Small intestine (tissue), 7 donors: ENCODE results near the gene SLC6A8. TPM values are rescaled to one million over a fixed set of nuclear protein-coding genes. Genes with fewer than 3 reads are reported as not detected.

Experiments used
- DNase-seq, 2 donors: peaks; one replicate each; pipeline versions ENCODE4 v3.0.0 to v3.0.0-alpha.2; 2013
- FAIRE-seq: peaks from 2 replicates; lab custom pipeline; 2012; peaks lifted over from hg19 to GRCh38; lab: Jason Lieb, UNC
- H3K27ac ChIP-seq, 3 donors: one replicate each; pipeline ENCODE4 v1.5.1; 2013; ENCODE audit warnings: low read length in 2 of 3, mild to moderate bottlenecking in 2 of 3, control low read depth in 1 of 3, inconsistent platforms in 1 of 3, low read depth in 1 of 3, moderate library complexity in 1 of 3
- H3K27me3 ChIP-seq, 3 donors: one replicate each; pipeline ENCODE4 v1.6.1; 2013; ENCODE audit warnings: low read length in 3 of 3, inconsistent platforms in 1 of 3; ENCODE audit not compliant: control insufficient read depth in 3 of 3, insufficient read depth in 3 of 3
- H3K36me3 ChIP-seq, 3 donors: one replicate each; pipeline ENCODE4 v1.6.1; 2013; ENCODE audit warnings: low read length in 3 of 3, inconsistent platforms in 1 of 3, low read depth in 1 of 3, mild to moderate bottlenecking in 1 of 3, moderate library complexity in 1 of 3; ENCODE audit not compliant: control insufficient read depth in 3 of 3, insufficient read depth in 2 of 3
- H3K4me1 ChIP-seq, 3 donors: one replicate each; pipeline ENCODE4 v1.6.1; 2013; ENCODE audit warnings: low read length in 2 of 3, inconsistent platforms in 1 of 3, low read depth in 1 of 3, mild to moderate bottlenecking in 1 of 3, moderate library complexity in 1 of 3; ENCODE audit not compliant: control insufficient read depth in 3 of 3, insufficient read depth in 2 of 3
- H3K4me3 ChIP-seq, 3 donors: one replicate each; pipeline ENCODE4 v1.5.1; 2013; ENCODE audit warnings: low read length in 3 of 3, control low read depth in 1 of 3, inconsistent platforms in 1 of 3, low read depth in 1 of 3, mild to moderate bottlenecking in 1 of 3, moderate library complexity in 1 of 3
- H3K9me3 ChIP-seq, 2 donors: one replicate each; pipeline ENCODE4 v1.6.1; 2013; ENCODE audit warnings: low read depth in 1 of 2, low read length in 1 of 2; ENCODE audit not compliant: control insufficient read depth in 2 of 2, insufficient read depth in 1 of 2
- WGBS, 3 donors: extraction: QIAGEN DNeasy Blood & Tissue Kit; methylation state at CpG; one replicate each; pipeline ENCODE4 v1.1.7; 2013; 5-methylcytosine and 5-hydroxymethylcytosine counted together
- polyA plus RNA-seq, 4 donors: library from polyadenylated mRNA; stranded (reverse) in 3 of 4; unstranded in 1 of 4; fragments of 200-250 nt in 3 of 4; fragments of 120-200 nt in 1 of 4; gene quantifications; one replicate each; pipeline versions ENCODE4 v1.2.1 to v1.2.3, GENCODE V29; 2013
- donor health status: healthy with polysubstance abuse.
- donor health status: control.
- donor health status: control.
- donor health status: Bipolar disorder and iron deficiency.
- donor health status: healthy.

The SLC6A8 gene
- polyA plus RNA-seq, 4 donors, result 34.0 to 140 (median 59.2) TPM

DNA sequence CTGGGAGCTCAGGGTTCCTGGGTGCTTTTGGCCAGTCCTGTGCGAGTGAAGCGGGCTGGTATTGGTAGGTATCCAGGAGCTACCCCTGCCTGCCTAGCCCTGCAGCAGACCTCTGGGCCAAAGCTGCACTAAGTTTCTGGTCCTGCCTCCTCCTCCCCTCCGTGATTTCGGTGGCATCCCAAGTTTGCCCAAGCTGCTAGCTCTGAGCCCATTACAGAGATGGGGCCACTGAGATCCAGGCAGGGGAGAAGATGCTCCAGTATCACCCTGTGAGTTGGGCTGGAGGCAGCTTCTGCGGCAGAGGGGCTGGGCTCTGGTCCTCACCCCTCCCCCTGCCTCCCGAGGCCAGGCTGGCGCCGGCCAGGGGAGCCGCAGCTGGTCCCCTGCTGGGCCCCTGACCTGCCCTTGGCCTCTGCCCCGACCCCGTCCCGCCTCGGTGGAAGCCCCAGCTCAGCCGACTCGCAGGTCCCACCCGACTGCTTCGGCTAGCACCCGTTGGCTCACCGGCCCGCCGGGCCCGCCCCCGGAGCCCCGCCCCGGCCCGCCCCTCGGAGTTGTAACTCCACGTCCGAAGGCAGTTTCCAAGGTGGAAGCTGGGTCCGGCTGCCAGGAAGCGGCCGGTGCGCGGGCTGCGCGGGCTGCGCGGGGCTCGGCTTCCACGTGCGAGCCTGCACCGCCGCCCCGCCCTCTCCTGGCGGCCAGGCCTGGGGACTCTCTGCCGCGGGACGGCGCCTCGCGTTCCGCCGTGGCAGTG, 40.9 kb upstream of the SLC6A8 start, which contains the start of gene DUSP9:
Gene DUSP9, plus strand, starts transcription at position 584 of the 754 bp plus-strand sequence. CDS start 751 bp downstream, outside the sequence.
- Histone ChIP-seq H3K27me3 (peaks cover 15 to 57% (median 23%) of the 10 kb centered on the region in 3 donors), H3K36me3 (no peaks in the 10 kb centered on the region), H3K4me1 (no peaks in the 10 kb centered on the region), H3K4me3 (peak within 1 kb of the TSS in 1 of 3 donors; percentile 26), H3K27ac (no peak within 1 kb of the TSS), H3K9me3 (no peaks in the 10 kb centered on the region)
- FAIRE-seq (no peak), DNase-seq (peak; percentile 18 to 66)
- 2 to 29% (median 3%) methylated on average over 30 to 53 of the region's 53 CpGs for WGBS, 3 donors

DNA sequence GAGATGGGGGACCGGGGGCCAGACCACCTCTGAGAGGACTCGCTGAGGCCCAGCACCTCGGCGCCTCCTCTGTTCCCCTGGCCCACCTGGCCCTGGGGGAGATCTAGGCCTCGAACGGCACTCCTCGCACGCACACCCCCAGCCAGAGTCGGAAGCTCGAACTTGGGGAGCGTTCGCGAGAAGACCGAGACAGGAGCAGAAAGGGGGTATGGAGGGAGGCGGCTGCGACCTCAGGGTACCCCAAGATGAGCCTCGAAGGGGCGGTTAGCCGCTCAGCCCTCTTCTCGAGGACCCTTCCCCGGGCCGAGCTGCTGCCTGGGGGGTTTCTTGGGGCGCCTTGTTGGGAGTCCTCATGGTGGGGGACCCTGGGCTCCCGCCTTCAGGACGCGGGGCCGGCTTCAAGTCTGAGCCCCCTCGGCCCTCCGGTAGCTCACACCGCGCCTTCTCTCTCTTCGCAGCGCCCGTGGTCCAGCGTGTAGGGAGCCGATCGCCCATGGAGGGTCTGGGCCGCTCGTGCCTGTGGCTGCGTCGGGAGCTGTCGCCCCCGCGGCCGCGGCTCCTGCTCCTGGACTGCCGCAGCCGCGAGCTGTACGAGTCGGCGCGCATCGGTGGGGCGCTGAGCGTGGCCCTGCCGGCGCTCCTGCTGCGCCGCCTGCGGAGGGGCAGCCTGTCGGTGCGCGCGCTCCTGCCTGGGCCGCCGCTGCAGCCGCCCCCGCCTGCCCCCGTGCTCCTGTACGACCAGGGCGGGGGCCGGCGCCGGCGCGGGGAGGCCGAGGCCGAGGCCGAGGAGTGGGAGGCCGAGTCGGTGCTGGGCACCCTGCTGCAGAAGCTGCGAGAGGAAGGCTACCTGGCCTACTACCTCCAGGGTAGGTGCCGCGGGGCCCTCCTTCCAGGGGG, 40.0 kb upstream of the SLC6A8 start:
- peak overlapping the region in 1 of 3 donors; percentile 26 for H3K4me3 ChIP-seq
- H3K27me3 ChIP-seq, result peaks cover 13 to 53% (median 23%) of the 10 kb centered on the region in 3 donors
- WGBS, 3 donors, result 7 to 45% (median 16%) methylated on average over 20 to 85 of the region's 85 CpGs

DNA sequence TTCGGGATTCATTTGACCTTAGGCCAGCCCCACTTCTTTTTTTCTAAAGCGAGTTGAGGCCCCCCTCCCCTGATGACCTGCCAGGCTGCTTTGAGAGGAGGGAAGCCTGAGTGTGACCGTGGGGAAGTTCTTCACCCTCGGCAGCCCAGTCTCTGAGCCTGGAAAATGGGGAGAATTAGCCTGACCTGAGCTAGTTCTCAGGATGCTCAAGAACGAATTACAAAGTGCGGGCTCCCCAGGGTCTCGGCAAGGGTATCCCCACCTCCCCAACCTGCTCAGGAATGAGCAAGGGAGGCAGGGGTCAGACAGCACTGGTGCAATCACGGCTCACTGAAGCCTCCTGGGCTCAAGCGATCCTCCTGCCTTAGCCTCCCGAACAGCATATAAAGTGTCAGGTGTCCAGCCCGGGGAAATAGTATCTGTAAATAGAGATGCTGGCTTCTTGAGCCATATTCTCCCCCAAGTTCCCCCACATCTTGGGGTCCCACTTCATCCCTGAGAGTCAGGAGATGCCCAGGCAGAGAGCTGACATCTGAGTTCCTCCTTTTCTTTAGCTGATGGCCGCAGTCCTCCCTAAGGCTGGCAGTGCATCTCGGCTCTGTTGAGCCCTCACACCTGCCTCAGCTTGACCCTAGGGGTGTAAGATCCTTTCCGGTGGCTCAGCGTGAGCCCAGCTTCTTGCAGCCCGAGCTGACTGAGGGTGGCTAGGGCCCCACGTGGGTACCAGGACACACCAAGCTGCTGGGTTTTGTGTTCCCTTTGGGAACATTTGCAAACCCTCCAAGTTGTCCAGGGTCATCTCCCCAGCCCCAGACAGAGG, 39.2 kb upstream of the SLC6A8 start:
- no peak overlapping the region for H3K4me3 ChIP-seq
- peaks cover 13 to 44% (median 20%) of the 10 kb centered on the region in 3 donors for H3K27me3 ChIP-seq
- H3K9me3 ChIP-seq, result no peaks in the 10 kb centered on the region
- FAIRE-seq (no peak), DNase-seq (no peak)
- no peaks in the 10 kb centered on the region for H3K36me3 ChIP-seq
- 75 to 78% (median 76%) methylated on average over 16 to 17 of the region's 17 CpGs for WGBS, 3 donors
- no peak overlapping the region for H3K27ac ChIP-seq
- no peaks in the 10 kb centered on the region for H3K4me1 ChIP-seq

More for the DNA sequence above, 40.0 kb upstream of the SLC6A8 start:
- no peak overlapping the region for H3K27ac ChIP-seq
- no peak for FAIRE-seq
- H3K9me3 ChIP-seq, result no peaks in the 10 kb centered on the region
- no peak for DNase-seq
- H3K36me3 ChIP-seq, result no peaks in the 10 kb centered on the region
- H3K4me1 ChIP-seq, result no peaks in the 10 kb centered on the region

DNA sequence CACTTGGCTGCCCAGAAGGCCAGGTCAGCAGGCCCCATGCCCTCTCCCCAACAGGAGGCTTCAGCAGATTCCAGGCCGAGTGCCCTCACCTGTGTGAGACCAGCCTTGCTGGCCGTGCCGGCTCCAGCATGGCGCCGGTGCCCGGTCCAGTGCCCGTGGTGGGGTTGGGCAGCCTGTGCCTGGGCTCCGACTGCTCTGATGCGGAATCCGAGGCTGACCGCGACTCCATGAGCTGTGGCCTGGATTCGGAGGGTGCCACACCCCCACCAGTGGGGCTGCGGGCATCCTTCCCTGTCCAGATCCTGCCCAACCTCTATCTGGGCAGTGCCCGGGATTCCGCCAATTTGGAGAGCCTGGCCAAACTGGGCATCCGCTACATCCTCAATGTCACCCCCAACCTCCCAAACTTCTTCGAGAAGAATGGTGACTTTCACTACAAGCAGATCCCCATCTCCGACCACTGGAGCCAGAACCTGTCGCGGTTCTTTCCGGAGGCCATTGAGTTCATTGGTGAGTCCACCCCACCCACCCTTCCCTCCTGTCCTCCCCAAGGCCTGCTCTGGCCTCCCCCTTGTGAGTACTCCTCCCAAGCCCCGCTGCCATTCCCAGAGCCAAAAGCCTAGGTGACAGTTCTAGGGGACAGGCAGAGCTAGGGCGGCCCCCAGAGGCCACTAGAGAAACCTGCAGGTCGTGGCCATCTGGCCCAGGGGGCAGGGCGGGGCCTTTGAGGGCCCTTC, 38.4 kb upstream of the SLC6A8 start:
- FAIRE-seq (no peak), DNase-seq (peak; percentile 18 to 43)
- Histone ChIP-seq H3K4me3 (no peak overlapping the region), H3K27me3 (peaks cover 13 to 40% (median 20%) of the 10 kb centered on the region in 3 donors), H3K27ac (no peak overlapping the region), H3K4me1 (no peaks in the 10 kb centered on the region), H3K36me3 (no peaks in the 10 kb centered on the region), H3K9me3 (no peaks in the 10 kb centered on the region)
- 80 to 91% (median 83%) methylated on average over 14 to 26 of the region's 26 CpGs for WGBS, 3 donors

DNA sequence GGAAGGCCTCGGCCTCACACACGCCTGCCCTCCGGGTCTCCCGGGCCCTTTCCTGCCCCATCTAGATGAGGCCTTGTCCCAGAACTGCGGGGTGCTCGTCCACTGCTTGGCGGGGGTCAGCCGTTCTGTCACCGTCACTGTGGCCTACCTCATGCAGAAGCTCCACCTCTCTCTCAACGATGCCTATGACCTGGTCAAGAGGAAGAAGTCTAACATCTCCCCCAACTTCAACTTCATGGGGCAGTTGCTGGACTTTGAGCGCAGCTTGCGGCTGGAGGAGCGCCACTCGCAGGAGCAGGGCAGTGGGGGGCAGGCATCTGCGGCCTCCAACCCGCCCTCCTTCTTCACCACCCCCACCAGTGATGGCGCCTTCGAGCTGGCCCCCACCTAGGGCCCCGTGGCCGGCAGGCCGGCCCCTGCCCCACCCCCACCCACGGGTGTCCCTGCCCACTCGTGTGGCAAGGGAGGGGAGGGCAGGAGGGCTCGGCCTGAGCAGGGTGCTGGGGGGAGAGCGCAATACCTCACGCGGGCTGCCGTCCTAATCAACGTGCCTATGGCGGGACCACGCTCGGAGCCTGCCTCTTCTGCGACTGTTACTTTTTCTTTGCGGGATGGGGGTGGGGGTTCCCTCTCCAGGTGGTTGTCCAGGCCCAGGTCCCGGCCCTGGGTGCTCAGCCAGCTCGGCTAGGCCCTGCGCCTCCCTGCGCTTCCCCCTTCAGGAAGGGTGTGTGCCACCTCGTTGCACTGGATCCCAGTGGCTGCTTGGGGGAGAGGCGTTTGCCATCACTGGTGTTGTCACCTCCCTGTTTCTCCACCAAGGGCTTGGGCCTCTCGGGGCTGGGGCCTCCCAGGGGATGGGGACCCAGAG, 37.6 kb upstream of the SLC6A8 start:
- Histone ChIP-seq H3K27me3 (peaks cover 8 to 32% (median 16%) of the 10 kb centered on the region in 3 donors), H3K4me3 (no peak overlapping the region), H3K4me1 (no peaks in the 10 kb centered on the region), H3K9me3 (no peaks in the 10 kb centered on the region), H3K27ac (no peak overlapping the region), H3K36me3 (no peaks in the 10 kb centered on the region)
- DNase-seq (no peak), FAIRE-seq (no peak)
- 68 to 83% (median 68%) methylated on average over 14 to 41 of the region's 41 CpGs for WGBS, 3 donors

DNA sequence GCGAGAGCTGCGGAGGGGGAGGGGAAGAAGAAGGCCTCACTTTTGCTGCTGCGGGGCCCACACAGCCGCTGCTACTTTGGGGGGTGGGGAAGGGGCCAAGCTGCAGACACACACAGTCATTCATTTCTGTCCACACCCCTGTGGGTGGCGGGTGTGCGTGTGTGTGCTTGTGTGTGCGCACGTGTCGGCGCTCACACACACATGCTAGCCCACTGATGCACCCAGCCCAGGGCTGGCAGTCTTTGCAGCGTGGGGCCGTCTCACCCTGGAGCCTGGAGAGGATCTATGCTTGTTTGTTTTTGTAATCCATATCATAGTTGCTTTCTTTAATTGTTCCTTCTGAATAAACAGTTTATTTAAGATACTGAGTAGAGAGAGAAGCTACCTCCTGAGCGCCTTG, 36.8 kb upstream of the SLC6A8 start:
- no peaks in the 10 kb centered on the region for H3K9me3 ChIP-seq
- H3K4me3 ChIP-seq, result no peak overlapping the region
- DNase-seq, result no peak
- H3K27ac ChIP-seq, result no peak overlapping the region
- peaks cover 3 to 24% (median 14%) of the 10 kb centered on the region in 3 donors for H3K27me3 ChIP-seq
- no peaks in the 10 kb centered on the region for H3K36me3 ChIP-seq
- no peaks in the 10 kb centered on the region for H3K4me1 ChIP-seq
- 88 to 89% (median 89%) methylated on average over 12 to 13 of the region's 13 CpGs for WGBS, 3 donors
- FAIRE-seq, result no peak

DNA sequence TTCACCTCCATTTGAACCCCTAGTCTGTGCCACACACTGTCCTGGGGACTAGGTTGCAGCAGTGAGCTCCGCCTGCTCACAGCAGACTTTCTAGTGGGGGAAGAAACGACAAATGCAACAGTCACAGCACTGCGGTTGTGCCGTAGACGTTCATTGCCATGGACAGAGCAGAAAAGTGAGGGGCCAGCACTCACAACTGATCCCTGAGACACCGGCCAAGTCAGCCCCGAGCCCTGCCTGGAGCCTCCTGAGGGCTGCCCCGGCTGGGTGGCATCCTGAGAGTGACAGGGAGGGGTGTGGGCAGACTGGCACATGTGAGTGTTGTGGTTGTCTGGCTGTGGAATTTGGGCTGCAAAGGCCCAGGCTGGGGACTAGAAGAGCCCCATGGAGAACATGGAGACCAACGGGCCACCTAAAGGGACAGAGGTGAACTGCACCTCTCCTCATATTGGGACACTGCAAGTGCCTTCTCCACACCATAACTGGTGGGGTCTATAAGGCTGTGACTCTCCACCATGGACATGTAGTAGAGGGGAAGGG, 36.1 kb upstream of the SLC6A8 start:
- no peak overlapping the region for H3K27ac ChIP-seq
- WGBS, 3 donors, result 72 to 77% (median 77%) methylated on average over 8 to 9 of the region's 9 CpGs
- H3K4me3 ChIP-seq, result no peak overlapping the region
- H3K4me1 ChIP-seq, result no peaks in the 10 kb centered on the region
- no peaks in the 10 kb centered on the region for H3K9me3 ChIP-seq
- peak in 1 of 2 donors; percentile 8 for DNase-seq
- FAIRE-seq, result no peak
- peaks cover 3 to 17% (median 12%) of the 10 kb centered on the region in 3 donors for H3K27me3 ChIP-seq
- no peaks in the 10 kb centered on the region for H3K36me3 ChIP-seq
